Fibroblast of upper back skin (primary cell): ENCODE data around the gene IL18.
"Not testable (repeated sequence)": the region's sequence is repeated elsewhere in the genome, so short reads cannot be mapped to it uniquely, and the experiment has no call there.

Experiments
- DNase-seq: peaks from one replicate; pipeline ENCODE4 v3.0.0-alpha.2; 2013

Gene IL18

DNA sequence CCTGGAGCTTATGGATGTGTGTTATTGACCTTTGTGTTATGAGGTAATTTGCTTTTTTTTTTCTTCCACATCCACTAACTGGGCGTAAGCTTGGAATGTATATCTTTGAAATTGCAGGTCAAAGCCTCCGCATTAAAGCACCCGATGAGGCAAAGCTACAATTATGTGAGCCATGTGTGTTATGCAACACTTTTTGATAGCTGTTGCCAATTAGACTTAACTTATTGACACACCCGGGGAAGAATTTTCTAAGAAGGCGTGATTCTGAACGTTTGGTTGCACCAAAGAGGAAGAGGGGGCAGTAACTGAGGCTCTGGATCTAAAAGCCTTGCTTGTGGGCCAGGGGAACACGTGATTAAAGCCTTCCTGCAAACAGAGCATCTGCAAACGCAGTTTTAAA lies 2.7 kb upstream of the IL18 start:
- peak; percentile 34 for DNase-seq

DNA sequence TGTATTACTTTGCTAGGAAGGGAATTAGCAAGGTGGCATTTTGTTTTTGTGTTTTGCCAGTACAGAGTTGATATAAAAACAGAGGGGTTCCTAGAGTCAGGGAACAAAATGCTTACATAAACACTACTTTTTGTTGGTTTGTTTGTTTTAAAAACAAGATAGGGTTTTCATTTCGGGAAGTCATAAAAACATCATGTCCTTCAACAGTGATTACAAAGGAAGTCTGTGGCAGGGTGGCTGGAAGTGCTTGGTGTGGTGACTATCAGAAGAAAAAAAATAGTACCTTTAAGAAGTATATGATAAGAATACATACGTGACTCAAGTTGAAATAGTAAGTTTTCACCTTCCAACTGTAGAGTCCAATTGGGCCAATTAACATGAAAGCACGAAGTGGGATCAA lies 1.2 kb upstream of the IL18 start:
- no peak for DNase-seq

DNA sequence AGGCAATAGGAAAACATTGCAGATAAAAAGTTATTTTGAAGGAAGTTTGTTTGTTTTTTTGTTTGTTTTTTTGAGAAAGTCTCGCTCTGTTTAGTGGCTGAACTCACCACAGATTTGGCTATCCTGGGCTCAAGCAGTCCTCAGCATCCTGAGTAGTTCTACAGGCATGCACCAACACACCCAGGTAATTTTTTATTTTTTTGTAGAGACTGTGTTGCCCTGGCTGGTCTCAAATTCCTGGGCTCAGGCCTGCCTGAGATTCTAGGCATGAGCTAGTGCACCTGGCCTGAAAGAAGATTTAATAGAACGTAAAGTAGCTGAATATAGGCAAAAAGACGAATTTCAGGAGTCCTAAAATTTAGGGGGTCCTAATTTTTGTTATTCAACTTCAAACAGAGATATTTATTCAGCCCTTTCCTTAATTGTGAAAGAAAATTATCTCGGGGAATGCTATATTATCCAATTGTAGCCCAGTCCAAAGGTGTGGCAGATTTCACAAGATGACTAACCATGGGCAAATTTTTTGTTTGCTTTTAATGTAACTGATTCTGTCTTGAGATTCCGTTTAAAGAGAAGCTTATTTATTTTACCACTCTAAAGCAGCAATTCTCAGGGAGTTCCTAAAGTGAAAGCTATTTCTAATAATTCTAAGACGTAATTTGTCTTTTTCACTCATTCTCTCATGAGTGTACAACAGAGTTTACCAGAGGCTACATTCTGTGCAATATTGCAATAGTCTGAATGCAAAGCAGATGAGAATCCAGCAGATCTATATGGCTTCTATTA lies 940 bp downstream of the IL18 start:
- DNase-seq: no peak

DNA sequence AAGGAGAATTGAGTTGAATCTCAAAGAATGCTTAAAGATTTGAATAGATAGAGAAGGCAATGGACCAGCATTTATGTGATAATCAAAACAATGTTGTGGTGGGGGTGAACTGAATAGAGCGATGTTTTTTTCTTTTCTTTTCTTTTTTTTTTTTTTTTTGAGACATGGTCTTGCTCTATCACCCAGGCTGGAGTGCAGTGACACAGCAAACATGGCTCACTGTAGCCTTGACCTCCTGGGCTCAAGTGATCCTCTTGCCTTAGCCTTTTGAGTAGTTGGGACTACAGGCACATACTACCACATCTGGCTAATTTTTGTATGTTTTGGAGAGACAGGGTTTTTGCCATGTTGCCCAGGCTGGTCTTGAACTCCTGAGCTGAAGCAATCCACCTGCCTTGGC lies 1.7 kb downstream of the IL18 start:
- not testable (repeated sequence) for DNase-seq

DNA sequence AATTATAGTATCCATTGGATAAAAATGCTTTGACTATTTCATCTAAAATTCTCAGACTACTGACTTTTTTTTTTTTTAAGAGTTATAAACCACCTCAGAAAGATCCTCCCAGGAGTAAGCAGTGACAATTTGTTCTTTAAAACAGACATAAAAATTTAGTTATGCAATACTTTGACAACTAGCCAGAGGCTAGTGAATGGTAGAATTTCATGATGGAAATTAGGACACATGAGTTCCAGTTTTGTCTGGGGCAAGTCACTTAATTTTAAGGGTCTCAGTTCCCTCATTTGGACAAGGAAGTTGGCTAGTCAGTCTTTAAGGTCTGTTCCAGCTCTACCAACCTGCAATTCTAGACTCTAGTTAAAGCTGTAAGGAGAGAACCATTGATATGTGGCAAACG lies 2.9 kb downstream of the IL18 start:
- peak; percentile 8 for DNase-seq

DNA sequence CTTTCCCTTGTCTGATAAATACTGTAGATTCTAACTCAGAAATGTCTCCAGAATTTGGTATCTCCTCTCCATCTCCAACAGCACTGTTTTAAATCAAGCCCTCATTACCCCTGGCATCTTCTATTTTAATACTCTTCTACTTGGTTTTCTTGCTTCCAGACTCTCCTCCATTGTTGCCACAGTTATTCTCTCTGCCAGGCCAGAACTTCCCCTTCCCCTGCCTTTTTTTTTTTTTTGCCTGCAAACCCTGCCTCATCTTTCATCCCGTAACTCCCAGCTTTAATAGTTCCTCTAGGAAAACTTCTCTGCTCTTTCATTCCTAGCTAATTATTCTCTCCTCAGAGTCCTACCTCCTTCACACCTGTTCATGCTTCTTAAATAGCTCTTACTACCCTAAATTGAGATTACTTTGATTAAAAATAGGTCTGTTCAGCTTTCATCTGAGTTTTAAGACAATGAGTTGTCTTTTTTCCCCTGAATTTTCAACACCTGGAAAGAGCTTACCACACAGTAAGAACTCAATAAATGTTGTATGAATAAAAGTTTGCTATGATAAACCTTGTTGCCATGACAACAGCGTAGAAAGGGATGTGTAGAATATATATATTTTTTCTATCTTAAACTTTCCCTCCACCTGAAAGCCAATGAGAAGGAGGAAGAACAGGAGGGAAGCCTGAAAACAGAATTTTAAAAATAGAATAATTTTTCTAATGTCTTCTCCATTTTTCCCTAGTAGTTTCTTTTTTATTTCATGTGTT lies 3.6 kb downstream of the IL18 start:
- no peak for DNase-seq

DNA sequence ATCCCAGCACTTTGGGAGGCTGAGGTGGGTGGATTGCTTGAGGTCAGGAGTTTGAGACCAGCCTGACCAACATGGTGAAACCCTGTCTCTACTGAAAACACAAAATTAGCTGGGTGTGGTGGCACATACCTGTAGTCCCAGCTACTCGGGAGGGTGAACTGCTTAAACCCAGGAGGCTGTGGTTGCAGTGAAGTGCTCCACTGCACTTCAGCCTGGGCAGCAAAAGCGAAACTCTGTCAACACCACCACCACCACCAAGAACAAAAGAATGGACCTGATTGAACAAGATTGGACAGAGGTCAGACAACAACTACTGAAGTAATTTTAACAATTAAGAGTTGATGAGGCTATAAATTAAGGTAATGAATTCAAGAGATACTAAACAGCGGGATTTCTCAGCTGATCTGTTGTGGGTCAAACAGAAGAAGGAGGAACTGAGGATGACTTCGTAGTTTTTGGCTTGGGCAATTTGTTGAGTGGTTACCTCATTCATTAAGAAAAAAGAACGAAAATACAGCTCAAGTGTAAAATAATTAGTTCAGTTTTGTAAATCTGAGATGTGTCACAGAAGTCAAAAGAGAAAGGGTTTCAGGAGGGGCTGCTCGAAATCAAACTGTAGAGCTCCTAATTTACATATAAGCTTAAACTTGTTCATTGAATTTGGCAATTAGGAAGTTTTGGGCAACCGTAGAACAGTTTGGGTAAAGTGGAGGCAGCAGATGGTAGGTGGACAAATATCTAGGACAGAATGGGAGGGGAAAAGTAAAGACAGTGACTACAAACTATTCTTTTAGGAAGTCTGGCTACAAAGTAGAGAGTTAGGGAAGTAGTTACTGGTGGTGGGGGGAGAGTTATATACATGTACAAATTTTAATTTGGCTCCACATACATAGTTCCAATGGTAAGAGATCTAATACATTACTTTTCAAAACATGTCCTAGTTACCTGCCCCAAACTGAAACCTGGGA lies 4.5 kb downstream of the IL18 start:
- no peak for DNase-seq

DNA sequence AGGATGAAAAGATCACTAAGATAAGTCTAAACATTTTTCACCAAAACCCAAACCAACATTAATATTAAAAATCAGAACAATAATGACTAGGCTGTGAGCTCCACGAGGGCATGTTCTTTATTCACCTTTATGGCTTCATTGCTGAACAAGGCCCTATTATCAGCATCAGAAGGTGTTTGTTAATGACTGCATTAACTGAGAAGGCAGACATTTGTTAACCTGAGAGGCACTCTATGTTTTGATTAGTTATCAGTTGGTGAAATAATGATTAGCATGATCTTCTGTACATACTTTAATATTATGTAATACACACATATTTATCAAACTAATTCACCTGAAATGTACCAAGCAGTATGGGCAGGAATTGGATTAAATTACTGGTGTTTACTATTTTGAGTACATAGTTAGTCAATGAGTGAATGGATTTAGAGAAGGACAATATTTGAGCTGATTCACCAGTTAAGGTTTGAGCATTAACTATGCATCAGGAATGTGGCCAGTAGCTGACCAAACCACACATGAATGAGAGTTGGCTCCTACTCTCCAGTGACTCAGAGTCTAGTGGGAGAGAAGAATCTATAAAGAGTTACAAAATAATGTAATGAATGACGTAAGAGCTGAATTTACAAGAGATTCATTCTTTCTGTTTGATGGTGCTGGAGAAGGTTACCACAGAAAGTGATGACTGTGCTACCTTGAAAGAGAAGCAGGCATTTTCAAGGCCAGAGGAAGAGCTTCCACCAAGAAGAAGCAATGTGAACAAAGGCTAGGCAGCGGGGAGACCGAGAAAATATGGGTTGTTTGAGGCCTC lies 6.7 kb downstream of the IL18 start:
- DNase-seq: peak; percentile 99

DNA sequence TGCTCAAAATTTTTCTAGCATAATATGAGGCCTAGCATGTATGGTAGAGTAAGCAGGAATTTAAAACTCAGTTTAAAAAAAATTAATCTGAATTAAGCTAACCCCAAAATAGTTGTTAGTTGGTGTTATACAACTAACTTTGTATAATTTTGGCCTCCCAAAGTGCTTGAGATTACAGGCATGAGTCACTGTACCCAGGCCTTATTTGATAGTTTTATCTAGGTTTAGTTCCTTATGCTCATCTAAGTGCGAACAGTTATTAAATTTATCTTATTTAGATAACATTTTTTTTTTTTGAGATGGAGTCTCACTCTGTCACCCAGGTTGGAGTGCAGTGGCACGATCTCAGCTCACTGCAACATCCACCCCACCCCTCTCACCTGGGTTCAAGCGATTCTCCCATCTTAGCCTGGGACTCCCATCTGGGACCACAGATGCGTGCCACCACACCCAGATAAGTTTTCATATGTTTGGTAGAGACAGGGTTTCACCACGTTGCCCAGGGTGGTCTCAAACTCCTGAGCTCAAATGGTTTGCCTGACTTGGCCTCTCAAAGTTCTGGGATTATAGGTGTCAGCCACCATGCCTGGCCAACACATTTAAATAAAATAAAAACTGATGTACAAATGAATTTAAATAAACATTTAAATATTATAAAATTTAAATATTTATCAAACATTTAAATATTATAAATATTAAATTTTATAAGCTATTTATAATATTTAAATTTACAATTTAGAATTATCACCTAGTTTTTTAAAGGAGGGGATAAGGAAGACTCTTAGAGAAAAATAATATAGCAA lies 7.5 kb downstream of the IL18 start:
- no peak for DNase-seq

DNA sequence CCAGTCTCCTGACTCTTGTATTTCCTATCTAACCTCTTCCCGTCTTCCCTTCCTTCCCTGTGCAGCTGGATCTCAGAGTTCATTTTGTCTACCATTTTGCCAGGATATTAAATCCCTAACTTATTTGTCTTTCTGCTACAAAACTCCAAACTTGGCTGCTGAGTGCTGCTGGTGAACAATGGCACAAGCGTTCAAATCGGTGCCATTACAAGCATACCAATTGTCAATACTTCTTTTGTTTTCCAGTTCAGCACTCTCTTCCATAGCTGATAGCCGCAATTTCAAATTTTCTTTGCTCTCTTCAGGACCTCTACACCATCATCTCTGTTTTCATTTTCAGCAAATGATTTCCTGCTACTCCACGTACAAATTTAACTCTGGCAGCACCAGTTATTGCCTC lies 13.4 kb downstream of the IL18 start:
- DNase-seq: no peak

DNA sequence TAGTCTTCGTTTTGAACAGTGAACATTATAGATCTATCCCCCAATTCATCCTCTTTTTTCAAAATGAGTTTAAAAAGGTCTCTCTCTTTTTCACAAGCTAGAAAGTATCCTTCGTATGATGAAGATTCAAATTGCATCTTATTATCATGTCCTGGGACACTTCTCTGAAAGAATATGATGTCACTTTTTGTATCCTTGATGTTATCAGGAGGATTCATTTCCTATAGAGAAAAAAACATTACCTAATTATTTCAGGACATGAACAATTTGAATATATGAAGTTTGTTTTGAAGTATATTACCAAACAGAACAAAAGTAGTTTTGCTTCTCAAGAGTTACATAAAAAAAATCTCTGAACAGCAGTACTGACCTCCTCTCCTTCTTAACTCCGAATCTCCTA lies 20.3 kb downstream of the IL18 start:
- DNase-seq: no peak

DNA sequence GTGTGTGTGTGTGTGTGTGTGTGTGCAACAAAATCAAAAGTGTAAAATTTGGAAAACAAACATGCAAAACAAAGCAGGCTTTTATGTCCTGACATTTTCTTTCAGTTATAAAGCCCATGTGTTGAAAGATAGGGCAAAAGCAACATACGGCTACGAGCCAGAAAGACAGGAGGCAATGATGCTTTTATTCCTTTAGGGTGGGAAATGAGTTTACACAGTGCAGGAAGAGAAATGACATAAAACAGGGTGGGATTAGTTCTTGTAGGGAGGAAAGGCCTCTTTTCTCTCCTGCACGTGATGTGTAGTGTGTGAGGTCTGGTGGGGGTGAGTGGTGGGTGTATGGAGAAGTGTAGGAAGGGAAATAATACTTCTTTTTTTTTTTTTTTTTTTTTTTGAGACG lies 29.4 kb downstream of the IL18 start:
- DNase-seq: no peak

DNA sequence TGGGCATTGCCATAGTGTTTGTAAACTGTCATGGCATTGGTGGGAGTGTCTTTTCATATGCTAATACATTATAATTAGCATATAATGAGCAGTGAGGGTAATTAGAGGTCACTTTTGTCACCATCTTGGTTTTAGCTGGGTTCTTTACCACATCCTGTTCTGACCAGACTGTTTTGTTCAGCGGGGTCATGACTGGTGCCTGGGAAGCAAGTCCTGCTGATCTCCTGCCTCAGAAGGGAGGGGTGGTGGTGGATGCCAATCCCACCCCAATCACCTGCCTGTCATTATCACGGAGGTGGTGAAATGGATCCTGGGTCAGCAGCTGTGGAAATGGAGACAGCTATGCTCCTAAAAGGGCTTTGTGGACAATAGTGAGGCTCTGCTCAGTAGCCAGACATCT lies 31.2 kb downstream of the IL18 start:
- no peak for DNase-seq

DNA sequence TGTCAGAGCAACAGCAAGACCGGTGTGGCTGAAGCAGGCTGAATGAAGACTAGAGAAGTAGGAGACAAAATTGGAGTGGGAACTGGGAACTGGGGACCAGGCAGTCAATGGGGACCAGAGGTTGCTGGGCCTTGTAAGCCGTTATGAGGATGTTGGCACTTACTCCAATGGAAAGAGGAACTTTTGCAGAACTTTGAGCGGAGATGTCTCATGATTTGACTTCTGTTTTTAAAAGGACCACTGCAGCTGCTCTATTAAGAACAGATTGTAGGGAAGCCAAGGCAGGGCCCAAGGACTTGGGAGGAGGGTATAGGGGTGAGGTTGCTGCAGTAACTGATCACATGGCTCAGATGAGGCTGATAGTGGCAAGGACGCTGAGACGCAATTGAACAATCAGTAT lies 34.2 kb downstream of the IL18 start:
- no peak for DNase-seq

DNA sequence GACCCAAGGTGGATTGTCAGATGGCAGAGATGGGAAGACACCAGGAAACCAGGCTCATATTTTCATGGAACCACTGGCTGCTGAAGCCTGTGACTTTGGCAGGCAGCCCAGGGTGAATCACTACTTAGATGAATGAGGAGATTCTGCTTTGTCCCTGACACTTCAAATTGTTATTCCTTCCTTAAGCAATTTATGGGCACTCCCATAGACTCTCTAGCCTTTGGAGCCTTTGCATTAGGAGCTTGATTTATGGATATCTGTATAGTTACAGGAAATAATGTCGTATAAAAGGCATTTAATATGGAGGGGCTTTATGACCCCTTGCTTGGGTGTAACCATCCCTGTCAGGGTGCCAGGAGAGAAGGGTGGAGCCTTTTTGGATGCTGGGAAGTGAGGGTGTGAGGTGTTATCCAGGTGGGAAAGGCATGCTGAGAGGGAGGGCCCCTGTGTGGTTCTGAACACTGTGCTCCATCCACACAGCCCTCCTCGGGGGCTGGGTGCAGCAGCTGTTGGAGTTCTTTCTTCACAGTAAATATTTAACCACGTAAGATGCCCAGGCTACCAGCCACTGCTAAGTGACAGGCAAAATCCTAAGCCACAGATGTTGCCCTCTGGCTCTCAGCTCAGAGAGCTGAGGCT lies 35.3 kb downstream of the IL18 start:
- peak; percentile 82 for DNase-seq

DNA sequence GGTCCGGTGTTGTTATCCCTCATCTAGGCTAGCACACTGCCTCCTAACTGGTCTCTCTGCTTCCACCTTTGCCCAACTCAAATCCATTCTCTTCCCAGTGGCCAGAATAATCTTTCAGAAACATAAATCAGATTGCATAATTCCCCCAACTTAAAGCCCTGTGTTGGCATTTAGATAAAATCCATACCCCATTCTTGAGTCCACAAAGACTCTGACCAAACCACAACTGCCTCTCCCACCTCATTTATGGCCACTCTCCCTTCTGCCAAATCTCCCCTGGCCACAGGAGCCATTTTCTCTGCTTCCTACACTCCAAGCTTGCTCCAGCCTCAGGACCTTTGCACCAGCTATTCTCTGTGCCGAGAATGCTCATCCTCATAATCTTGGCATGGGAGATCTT lies 36.8 kb downstream of the IL18 start:
- DNase-seq: no peak

DNA sequence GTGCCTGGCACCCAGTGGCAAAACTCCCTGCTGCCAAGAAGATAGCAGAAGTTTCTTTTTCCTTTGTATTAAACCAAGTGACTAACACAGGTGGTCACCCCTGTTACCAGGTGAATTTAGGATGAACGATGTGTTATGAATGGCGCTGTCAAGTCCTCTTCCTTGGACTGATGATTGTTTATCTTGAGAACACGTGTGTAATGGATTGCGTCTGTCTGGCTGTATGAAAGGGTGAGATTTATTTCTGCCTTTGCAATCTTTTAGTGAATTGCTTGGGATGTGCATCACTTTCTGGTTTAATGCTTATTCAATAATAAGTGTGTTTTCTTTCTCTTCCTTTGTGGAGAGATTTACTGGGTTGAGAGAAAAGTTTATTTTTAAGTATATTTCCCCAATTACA lies 40.8 kb downstream of the IL18 start:
- no peak for DNase-seq

DNA sequence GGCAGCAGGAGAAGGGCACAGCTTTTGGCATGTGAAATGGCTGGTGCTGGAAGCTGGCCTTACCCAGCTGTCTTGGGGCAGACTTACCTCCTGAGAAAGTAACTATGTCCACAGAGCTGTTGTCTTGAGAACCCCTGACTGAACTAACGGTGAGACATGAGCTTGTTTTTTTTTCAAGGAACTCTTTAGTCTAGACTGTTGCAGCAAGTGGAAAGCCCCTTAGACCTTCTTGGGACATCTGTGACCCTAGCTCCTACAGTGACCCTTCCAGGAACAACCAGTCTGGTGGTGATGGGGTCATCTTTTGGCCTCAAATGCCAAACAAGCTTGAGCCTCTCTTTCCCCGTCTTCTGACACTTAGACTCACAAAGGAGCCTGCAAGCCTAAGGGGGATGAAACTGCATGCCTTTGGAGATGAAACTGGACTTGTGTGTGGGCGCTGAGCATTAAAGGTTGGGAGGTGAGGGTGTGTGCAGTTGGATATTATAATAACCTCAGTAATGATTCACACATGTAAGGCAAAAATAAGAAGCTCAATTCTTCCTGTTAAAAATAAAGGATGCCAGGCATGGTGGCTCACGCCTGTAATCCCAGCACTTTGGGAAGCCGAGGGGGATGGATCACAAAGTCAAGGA lies 41.8 kb downstream of the IL18 start:
- DNase-seq: no peak

DNA sequence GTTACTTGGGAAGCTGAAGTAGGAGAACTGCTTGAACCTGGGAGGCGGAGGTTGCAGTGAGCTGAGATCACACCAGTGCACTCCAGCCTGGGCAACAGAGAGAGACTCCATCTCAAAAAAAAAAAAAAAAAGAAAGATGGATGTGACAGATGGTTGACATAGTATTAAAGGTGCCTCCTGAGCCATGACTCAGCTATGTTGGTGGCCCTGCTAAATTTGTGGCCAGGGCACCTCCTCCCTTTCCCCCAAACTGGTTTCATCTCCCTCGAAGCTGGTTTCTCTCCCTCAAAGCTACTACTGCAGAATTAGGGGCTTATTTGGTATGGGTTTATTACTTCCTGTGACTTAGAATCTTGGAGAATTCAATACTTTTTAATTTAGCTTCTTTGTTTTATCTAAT lies 45.7 kb downstream of the IL18 start:
- no peak for DNase-seq

DNA sequence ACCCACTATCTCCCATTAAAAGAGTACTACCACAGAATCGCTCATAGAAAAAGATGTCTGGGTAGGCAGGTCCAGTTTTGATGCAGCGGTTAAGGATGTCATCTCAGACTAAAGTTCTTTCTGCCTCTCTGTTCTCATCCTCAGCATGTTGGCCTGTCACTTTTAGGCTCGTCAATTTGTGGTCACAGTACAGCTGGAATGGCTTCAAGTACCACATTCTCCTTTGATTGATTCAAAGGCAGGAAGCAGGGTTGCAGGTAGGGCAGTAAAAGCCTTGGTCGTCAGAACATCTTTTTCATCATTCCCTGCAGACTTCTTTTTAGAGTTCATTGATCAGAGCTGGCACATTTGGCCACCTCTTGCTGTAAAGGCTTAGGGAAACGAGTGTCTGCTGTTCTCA lies 48.5 kb downstream of the IL18 start:
- no peak for DNase-seq

DNA sequence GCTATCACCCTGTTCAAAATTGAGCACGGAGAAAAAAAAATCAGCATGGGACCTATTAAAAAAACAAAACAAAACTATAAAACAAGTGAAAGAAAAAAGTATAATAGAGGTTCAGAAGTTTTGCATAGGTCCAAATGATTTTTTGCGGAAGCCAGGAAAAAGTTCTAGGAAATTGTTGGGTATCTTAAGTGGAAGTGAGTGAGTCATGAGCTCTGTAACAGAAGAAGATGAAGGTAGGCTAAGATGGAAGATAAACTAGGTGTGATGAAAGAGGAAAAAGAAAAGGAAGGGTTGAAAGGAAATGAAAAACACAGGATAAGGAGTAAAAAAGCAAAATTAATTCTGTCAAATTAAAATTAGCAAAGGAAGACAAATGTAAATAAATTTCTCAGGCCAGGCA lies 49.4 kb downstream of the IL18 start:
- no peak for DNase-seq
